Measurements from ENCODE around the gene ATL1. TPM values are rescaled to one million over a fixed set of nuclear protein-coding genes. Genes with fewer than 3 reads are reported as not detected.
"Not testable (repeated sequence)": the region's sequence is repeated elsewhere in the genome, so short reads cannot be mapped to it uniquely, and the experiment has no call there.

The ATL1 gene
- total RNA-seq, 2 experiments from 2014 or later, result 1.5 TPM

GRCh38 chr14:50545618-50546017, 14.3 kb upstream of the ATL1 start:
- Mint-ChIP-seq H3K36me3 (no peaks in the 10 kb centered on the region), H3K27ac (no peak overlapping the region), H3K4me1 (peaks cover 12% of the 10 kb centered on the region), H3K9me3 (peaks cover 2% of the 10 kb centered on the region), H3K27me3 (peaks cover under 1% of the 10 kb centered on the region), H3K4me3 (no peak overlapping the region)
- ATAC-seq (ENCODE audit: low read depth), result no peak
- no peak for DNase-seq
- POLR2A ChIA-PET, result interaction anchor here (0.6 to 1.1 kb wide), 2 partner anchors 15 to 351 kb away, joined by 3 to 5 read pairs; partner anchors contain the start of gene ATL1

- Mint-ChIP-seq H3K27ac (no peak overlapping the region), H3K27me3 (peaks cover 37% of the 10 kb centered on the region)
- POLR2A ChIA-PET, result no interaction called here
Observed at GRCh38 chr14:50550294-50550693, 9.7 kb upstream of the ATL1 start.

GRCh38 chr14:50551877-50552276, 8.1 kb upstream of the ATL1 start:
- H3K27ac Mint-ChIP-seq, result no peak overlapping the region
- H3K4me3 Mint-ChIP-seq, result no peak overlapping the region
- H3K27me3 Mint-ChIP-seq, result peaks cover 50% of the 10 kb centered on the region
- POLR2A ChIA-PET, result no interaction called here
- no peak for ATAC-seq (ENCODE audit: low read depth)
- peaks cover 4% of the 10 kb centered on the region for H3K4me1 Mint-ChIP-seq
- no peaks in the 10 kb centered on the region for H3K36me3 Mint-ChIP-seq
- peaks cover 11% of the 10 kb centered on the region for H3K9me3 Mint-ChIP-seq
- no peak for DNase-seq

More at GRCh38 chr14:50550294-50550693, 9.7 kb upstream of the ATL1 start:
- no peak for DNase-seq
- Mint-ChIP-seq H3K9me3 (peaks cover 11% of the 10 kb centered on the region), H3K4me1 (peaks cover 4% of the 10 kb centered on the region), H3K36me3 (no peaks in the 10 kb centered on the region), H3K4me3 (no peak overlapping the region)
- no peak for ATAC-seq (ENCODE audit: low read depth)

GRCh38 chr14:50552796-50553195, 7.1 kb upstream of the ATL1 start:
- H3K36me3 Mint-ChIP-seq; H3K4me1 Mint-ChIP-seq; ATAC-seq (ENCODE audit: low read depth); POLR2A ChIA-PET; DNase-seq; H3K27ac Mint-ChIP-seq; H3K4me3 Mint-ChIP-seq: not testable (repeated sequence)
- peaks cover 59% of the 10 kb centered on the region for H3K27me3 Mint-ChIP-seq
- H3K9me3 Mint-ChIP-seq, result peaks cover 11% of the 10 kb centered on the region

- ATAC-seq (ENCODE audit: low read depth) (peak; percentile 51), DNase-seq (peak; percentile 57)
- no peaks in the 10 kb centered on the region for H3K36me3 Mint-ChIP-seq
- H3K27ac Mint-ChIP-seq, result no peak overlapping the region
- peak overlapping the region; percentile 84 for H3K4me3 Mint-ChIP-seq
- peaks cover 14% of the 10 kb centered on the region for H3K4me1 Mint-ChIP-seq
- POLR2A ChIA-PET, result no interaction called here
- H3K27me3 Mint-ChIP-seq, result peaks cover 63% of the 10 kb centered on the region
- H3K9me3 Mint-ChIP-seq, result no peaks in the 10 kb centered on the region
Observed at GRCh38 chr14:50560931-50561285, 963 bp downstream of the ATL1 start.

GRCh38 chr14:50562841-50563240, 2.9 kb downstream of the ATL1 start:
- H3K27me3 Mint-ChIP-seq, result peaks cover 45% of the 10 kb centered on the region
- no peak overlapping the region for H3K27ac Mint-ChIP-seq
- no peaks in the 10 kb centered on the region for H3K9me3 Mint-ChIP-seq
- H3K4me3 Mint-ChIP-seq, result no peak overlapping the region
- peaks cover 15% of the 10 kb centered on the region for H3K4me1 Mint-ChIP-seq
- POLR2A ChIA-PET, result no interaction called here
- no peak for ATAC-seq (ENCODE audit: low read depth)
- peaks cover 1% of the 10 kb centered on the region for H3K36me3 Mint-ChIP-seq
- no peak for DNase-seq

GRCh38 chr14:50569714-50570274, 9.8 kb downstream of the ATL1 start:
- POLR2A ChIA-PET, result no interaction called here
- Mint-ChIP-seq H3K27ac (no peak overlapping the region), H3K4me3 (no peak overlapping the region), H3K9me3 (peaks cover 14% of the 10 kb centered on the region), H3K4me1 (peaks cover 2% of the 10 kb centered on the region), H3K36me3 (peaks cover 5% of the 10 kb centered on the region), H3K27me3 (peaks cover 4% of the 10 kb centered on the region)
- DNase-seq, result no peak
- ATAC-seq (ENCODE audit: low read depth), result no peak

GRCh38 chr14:50573862-50574261, 13.9 kb downstream of the ATL1 start:
- DNase-seq, result no peak

GRCh38 chr14:50575769-50576168, 15.8 kb downstream of the ATL1 start:
- H3K9me3 Mint-ChIP-seq, result peaks cover 4% of the 10 kb centered on the region
- no peak overlapping the region for H3K4me3 Mint-ChIP-seq
- no peaks in the 10 kb centered on the region for H3K4me1 Mint-ChIP-seq
- no peak overlapping the region for H3K27ac Mint-ChIP-seq
- H3K27me3 Mint-ChIP-seq, result peaks cover 2% of the 10 kb centered on the region
- DNase-seq, result no peak
- ATAC-seq (ENCODE audit: low read depth), result no peak
- POLR2A ChIA-PET, result no interaction called here
- no peaks in the 10 kb centered on the region for H3K36me3 Mint-ChIP-seq

More at GRCh38 chr14:50573862-50574261, 13.9 kb downstream of the ATL1 start:
- Mint-ChIP-seq H3K27ac (no peak overlapping the region), H3K36me3 (peaks cover 4% of the 10 kb centered on the region), H3K4me1 (no peaks in the 10 kb centered on the region), H3K9me3 (peaks cover 12% of the 10 kb centered on the region), H3K4me3 (no peak overlapping the region), H3K27me3 (peaks cover 2% of the 10 kb centered on the region)
- POLR2A ChIA-PET, result no interaction called here
- ATAC-seq (ENCODE audit: low read depth), result no peak

GRCh38 chr14:50577982-50578381, 18.0 kb downstream of the ATL1 start:
- no peak for ATAC-seq (ENCODE audit: low read depth)
- no peak for DNase-seq
- Mint-ChIP-seq H3K4me1 (no peaks in the 10 kb centered on the region), H3K27ac (no peak overlapping the region), H3K27me3 (peaks cover 2% of the 10 kb centered on the region), H3K9me3 (no peaks in the 10 kb centered on the region), H3K36me3 (no peaks in the 10 kb centered on the region), H3K4me3 (no peak overlapping the region)
- POLR2A ChIA-PET, result no interaction called here

- DNase-seq (no peak), ATAC-seq (ENCODE audit: low read depth) (no peak)
- Mint-ChIP-seq H3K27me3 (peaks cover 2% of the 10 kb centered on the region), H3K4me3 (no peak overlapping the region), H3K36me3 (no peaks in the 10 kb centered on the region), H3K9me3 (no peaks in the 10 kb centered on the region), H3K27ac (no peak overlapping the region), H3K4me1 (no peaks in the 10 kb centered on the region)
- POLR2A ChIA-PET, result no interaction called here
Observed at GRCh38 chr14:50578433-50578832, 18.5 kb downstream of the ATL1 start.

- H3K36me3 Mint-ChIP-seq, result no peaks in the 10 kb centered on the region
- POLR2A ChIA-PET, result no interaction called here
- no peak overlapping the region for H3K4me3 Mint-ChIP-seq
- H3K27ac Mint-ChIP-seq, result no peak overlapping the region
- no peaks in the 10 kb centered on the region for H3K9me3 Mint-ChIP-seq
- DNase-seq, result no peak
- no peaks in the 10 kb centered on the region for H3K27me3 Mint-ChIP-seq
- ATAC-seq (ENCODE audit: low read depth), result no peak
- no peaks in the 10 kb centered on the region for H3K4me1 Mint-ChIP-seq
Observed at GRCh38 chr14:50590464-50590863, 30.5 kb downstream of the ATL1 start.

- POLR2A ChIA-PET, result interaction anchor here (0.7 kb wide), 1 partner anchor 168 kb away, joined by 3 read pairs; no protein-coding TSS in a partner anchor
- no peaks in the 10 kb centered on the region for H3K27me3 Mint-ChIP-seq
- H3K9me3 Mint-ChIP-seq, result no peaks in the 10 kb centered on the region
- no peak for ATAC-seq (ENCODE audit: low read depth)
- no peaks in the 10 kb centered on the region for H3K36me3 Mint-ChIP-seq
- H3K4me1 Mint-ChIP-seq, result no peaks in the 10 kb centered on the region
- H3K4me3 Mint-ChIP-seq, result no peak overlapping the region
- no peak overlapping the region for H3K27ac Mint-ChIP-seq
- no peak for DNase-seq
Observed at GRCh38 chr14:50594577-50595316, 34.8 kb downstream of the ATL1 start.

- H3K27me3 Mint-ChIP-seq, result no peaks in the 10 kb centered on the region
- ATAC-seq (ENCODE audit: low read depth) (no peak), DNase-seq (no peak)
- H3K9me3 Mint-ChIP-seq, result no peaks in the 10 kb centered on the region
- no peaks in the 10 kb centered on the region for H3K36me3 Mint-ChIP-seq
- H3K27ac Mint-ChIP-seq, result no peak overlapping the region
- H3K4me1 Mint-ChIP-seq, result peaks cover 2% of the 10 kb centered on the region
- POLR2A ChIA-PET, result no interaction called here
- no peak overlapping the region for H3K4me3 Mint-ChIP-seq
Observed at GRCh38 chr14:50598765-50599164, 38.8 kb downstream of the ATL1 start.

All from activated naive CD8-positive, alpha-beta T cell treated with anti-CD3 and anti-CD28 coated beads, Interleukin-2, amount 10 ng/mL, durations not matched to agents 7 days and 5 days (primary cell).